ENCODE data around the gene NWD2.

Gene NWD2

DNA sequence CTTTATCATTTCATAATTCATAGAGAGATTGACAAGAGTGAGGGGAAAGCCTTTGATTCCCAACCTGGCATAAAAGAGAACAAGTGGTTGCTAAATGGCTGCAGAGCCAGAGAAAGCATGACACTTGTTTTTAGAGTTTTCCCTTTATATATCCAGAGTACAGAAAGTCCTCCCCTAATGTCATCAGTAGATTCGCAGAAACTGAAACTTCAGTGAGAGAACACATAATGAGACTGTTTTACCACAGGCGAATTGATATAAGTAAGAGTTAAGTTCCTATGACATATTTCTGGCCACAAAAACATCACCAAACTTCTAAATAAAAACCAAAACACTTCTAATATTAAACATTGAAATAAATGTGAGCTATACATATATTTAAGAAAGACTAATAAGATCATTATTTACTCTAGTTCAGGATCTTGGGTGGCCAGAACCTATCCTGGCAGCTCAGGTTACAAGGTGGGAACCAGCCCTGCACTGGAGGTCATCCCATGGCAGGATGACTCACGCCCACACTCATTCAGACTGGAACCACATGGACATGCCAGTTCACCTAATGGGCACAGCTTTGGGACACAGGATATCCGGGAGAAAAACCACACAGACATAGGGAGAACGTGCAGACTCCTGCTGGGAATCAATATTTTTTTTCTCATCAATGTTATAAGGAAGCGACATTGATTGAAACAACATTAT is 35.5 kb downstream of the NWD2 start:
- DNase-seq: no peak

DNA sequence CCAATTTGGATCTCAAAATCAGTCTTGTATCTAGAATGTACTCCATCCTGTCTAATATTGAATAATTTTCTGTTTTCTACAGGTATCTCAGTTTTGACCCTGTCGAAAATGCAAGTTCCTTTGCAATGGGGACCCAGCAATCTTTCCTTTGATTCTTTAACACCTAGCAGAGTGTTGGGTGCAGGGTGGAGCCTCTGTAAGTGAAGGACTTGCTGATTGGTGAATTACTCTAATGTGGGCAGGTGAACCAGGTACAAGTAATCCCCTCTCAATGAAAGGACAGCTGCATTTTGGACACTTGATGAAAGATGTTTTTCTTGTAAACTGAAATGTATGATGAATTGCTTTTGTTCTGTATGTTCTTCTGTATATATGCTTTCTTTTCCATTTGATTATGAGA is 54.9 kb downstream of the NWD2 start:
- no peak for DNase-seq

DNA sequence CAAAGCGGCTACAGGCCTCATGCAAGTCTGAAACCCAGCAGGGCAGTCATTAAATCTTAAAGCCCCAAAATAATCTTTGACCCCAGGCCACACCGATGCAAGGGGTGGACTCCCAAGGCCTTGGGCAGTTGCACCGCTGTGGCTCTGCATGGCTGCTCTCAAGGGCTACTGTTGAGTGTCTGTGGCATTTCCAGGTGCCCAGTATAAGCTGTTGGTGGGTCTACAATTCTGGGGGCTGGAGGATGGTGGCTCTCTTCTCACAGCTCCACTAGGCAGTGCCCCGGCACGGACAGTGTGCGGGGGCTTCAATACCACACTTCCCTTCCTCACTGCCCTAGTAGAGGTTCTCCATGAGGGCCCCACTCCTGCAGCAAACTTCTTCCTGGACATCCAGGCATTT is 60.1 kb downstream of the NWD2 start:
- no peak for DNase-seq

- DNase-seq: no peak
Observed at GRCh38 chr4:37305984-37306383, 61.4 kb downstream of the NWD2 start.

DNA sequence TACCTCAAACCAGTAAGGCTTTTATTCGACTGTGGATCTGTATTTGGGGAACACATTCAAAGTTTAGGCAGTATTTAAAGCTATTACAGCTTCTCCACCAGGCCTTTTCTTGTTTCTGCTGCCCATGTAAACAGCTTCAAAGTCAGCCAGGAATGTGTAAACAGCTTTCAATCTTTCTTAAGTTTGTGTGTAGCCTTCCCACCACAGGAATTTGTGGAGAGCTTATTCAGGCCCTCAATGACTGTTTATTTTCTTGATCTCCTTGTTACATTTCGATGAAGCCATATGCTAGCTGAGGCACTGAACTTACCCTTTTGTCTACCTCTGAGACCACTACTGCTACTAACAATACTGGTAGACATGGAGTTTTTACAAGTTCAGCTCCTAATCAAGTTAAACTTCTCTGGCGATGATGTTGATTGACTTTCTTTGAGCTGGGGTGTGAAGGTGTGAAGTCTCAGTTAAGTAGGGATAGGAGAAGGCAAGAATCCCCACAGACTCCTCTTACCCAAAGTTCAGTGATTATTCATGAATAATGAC is 72.6 kb downstream of the NWD2 start:
- DNase-seq: no peak

DNA sequence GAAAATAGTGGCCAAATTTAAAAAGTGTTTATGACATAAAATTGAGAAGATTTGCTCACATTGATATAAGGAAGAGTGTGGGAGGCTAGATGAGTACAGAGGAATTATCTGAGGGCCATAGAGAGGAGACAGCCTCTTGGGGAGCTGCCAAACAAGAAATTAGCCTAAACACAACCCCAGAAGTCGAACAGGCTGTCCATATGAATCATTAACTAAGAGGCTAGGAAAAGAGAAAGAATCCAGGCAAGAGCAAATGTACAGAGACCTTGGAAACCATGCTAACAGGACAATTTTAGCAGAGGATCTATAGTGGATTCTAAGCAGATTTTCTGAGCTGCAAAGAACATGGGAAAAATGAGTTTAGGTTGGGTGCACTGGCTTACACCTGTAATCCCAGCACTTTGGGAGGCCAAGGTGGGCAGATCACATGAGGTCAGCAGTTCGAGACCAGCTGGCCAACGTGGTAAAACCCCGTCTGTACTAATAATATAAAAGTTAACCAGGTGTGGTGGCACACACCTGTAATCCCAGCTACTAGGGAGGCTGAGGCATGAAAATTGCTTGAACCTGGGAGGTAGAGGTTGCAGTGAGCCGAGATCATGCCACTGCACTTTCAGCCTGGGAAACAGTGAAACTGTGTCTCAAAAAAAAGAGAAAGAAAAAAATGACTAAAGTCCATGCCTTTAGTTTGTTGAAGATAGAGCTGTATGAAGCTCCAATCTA is 76.1 kb downstream of the NWD2 start:
- DNase-seq: no peak

GRCh38 chr4:37322122-37322521 is 77.6 kb downstream of the NWD2 start:
- DNase-seq: no peak

GRCh38 chr4:37324546-37324945 is 80.0 kb downstream of the NWD2 start:
- no peak for DNase-seq

DNA sequence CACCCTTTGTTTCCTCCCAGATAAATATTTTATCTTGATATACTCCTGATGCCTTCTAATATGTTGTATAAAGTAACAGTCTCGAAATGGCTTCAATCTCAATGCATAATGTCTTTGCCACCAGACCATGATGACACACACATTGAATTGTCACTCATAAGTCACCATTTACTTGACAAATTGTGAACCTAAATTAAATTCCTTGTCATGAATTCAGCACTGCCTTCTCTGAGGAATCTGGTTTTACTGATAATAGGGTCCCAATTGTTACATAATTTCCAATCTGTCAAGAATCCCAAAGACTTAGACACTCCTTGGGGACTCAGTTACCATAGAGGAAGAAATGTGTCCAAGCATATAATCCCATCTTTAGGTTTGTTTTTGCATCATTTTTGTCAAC is 82.3 kb downstream of the NWD2 start:
- DNase-seq: no peak

GRCh38 chr4:37338972-37339371 is 94.4 kb downstream of the NWD2 start:
- DNase-seq: no peak

- no peak for DNase-seq
Observed at GRCh38 chr4:37358748-37359147, 114.2 kb downstream of the NWD2 start.

DNA sequence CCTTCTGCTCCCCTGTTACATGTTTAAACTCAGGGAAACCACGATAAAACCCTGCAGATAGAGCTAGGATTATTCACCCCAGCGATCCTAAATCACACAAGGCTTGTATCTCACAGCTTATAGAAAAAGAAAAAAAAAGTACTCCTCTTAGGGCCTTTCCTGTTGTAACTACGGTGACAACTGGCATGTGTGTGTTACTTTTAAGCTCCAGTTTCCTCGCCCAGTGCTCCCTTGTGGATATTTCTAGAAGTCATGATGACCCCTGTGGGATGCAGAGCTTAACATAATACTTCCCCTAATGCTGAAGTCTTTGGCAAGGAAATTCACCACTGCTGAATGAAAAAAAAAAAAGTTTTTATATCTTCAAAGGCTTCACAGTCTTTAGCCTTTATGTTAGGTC is 114.7 kb downstream of the NWD2 start:
- no peak for DNase-seq

- DNase-seq: no peak
Observed at GRCh38 chr4:37365888-37366287, 121.3 kb downstream of the NWD2 start.

- no peak for DNase-seq
Observed at GRCh38 chr4:37367901-37368300, 123.4 kb downstream of the NWD2 start.

GRCh38 chr4:37370052-37370451 is 125.5 kb downstream of the NWD2 start:
- DNase-seq: no peak

DNA sequence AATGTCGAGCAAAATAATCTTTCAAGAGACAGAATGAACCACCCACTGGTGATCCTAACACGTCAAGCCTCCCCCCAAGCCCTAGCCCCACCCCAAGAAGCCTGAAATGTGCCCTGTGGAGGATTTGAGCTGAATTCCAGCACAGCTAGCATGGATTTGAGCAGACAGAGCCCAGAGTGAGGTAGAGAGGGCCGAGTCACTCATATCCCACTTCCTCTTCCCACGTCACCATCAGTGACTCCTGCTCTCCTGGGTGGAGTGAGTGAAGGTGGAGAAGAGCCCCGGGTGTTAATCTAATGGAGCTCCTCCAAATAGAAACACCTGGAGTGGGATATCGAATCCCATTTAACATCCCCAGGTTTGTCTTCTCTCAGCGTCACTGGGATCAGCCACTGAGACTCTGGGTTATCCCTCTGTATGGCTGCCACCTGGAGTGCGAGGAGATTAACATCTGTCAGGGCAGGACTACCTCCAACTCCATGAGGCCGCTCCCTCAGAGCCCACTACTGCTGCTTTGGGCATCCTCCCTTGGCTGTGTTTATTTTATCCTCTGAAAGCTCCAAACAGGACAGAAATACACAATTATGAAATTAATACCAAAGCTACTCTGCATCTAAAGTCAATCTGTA is 136.6 kb downstream of the NWD2 start:
- no peak for DNase-seq

- DNase-seq: no peak
Observed at GRCh38 chr4:37383579-37384229, 139.2 kb downstream of the NWD2 start.

- no peak for DNase-seq
Observed at GRCh38 chr4:37385424-37385823, 140.9 kb downstream of the NWD2 start.

DNA sequence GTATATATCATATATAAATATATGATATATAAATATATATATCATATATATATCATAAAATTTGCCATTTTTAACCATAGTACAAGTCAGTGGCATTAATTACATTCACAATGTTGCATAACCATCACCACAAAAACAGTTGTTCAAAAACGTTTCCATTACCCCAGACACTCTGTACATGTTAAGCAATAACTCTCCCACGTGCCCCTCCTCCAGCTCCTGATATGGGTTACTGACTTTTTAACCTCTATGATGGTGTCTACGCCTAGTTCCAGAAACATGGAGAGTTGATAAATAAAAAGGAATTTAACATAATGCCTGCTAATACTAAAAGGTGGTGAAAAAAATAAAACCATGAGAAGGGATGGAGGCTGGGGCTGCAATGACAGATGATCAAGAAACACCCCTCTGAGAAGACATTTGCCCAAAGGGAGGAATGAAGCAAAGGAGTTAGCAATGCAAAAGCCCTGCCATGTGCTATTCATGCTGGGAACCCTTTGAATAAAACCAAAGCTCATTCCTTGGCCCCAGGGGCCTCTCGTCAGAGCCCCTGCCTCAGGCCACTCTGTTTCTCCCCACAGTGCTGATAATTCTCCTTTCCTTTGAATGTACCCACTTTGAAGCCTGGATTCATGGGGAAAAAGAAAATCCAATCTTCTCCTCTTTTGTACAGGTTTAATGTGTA is 144.3 kb downstream of the NWD2 start:
- DNase-seq: no peak

DNA sequence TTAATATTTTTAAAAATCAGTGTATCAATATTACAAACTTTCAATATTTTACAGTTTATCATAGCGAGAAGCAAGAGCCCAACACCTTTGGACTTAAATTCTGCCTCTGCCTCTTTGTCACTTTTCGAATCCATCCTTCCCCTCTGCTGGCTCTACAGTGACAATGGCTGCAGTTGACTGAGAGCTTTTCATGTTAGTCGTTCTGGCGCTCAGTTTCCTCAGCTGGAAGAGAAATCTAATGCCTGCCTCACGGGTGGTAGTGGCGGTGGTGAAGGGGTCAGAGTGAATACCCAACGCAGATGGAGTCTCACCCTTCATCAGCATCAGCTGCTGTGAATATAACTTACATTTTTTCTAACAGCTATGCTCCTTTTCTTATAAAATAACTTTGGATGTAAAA is 144.8 kb downstream of the NWD2 start:
- no peak for DNase-seq

DNA sequence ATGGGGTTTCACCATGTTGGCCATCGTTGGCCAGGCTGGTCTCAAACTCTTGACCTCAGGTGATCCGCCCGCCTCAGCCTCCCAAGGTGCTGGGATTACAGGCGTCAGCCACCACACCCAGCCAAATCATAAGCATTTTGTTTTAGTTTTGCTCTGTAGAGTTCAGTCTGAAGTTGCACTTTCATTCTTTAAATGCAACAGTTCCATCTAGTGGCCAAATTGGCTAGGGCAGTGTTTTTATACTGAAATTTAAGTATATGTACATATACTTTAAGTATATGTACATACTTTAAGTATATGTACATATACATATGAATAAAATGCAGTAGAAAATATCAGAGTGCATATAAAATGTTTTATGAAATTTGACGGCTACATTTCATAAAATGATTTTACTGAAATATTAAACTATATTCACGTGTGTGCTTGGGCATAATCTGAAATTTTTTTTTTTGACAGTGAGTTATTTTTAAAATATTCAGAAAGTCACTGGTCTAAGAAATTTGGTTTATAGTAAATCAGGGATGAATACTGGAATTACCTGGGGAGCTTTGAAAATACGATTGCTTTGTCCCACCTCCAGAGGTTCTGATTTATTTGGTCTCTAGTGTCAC is 145.5 kb downstream of the NWD2 start:
- no peak for DNase-seq

GRCh38 chr4:37392521-37393255 is 148.1 kb downstream of the NWD2 start:
- no peak for DNase-seq

Measured in right forelimb (tissue), 1 donor.